ENCODE measurements around the gene SIGLEC9.

GRCh38 chr19:51103926-51104341 is 20.8 kb upstream of the SIGLEC9 start:
- TF ChIP-seq CTCF (IDR thresholded peaks at IDR 0.05; ENCODE audit: low read length) (no peak), EZH2 (IDR thresholded peaks at IDR 0.05; ENCODE audit: borderline replicate concordance, low read length) (no peak)
